HG03097 (cell line): Measurements from ENCODE around the gene SORBS1.

Source experiments
- ATAC-seq: cut with Tn5 transposase; IDR thresholded peaks from one replicate; pipeline ENCODE4 v1.9.1; 2021; ENCODE audit not compliant: unreplicated experiment, low FRiP score

The SORBS1 gene

DNA sequence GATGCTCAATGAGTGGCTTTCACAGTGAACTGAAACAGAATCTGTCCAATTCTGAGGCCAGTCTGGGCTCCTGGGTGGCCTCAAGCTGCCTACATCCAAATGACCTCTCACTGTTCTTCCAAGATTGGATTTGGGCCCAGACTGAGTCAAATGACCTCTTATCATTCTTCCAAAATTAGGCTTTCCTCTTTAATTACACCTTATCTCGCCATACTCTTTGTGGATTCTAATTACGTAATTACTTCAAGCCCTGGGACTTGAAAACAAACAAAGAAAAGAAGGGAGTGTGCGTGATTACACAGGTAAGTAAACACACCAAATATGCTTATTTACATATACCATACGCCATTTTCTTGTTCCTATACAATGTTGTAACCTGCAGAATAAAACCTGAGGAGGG is 18.8 kb downstream of the SORBS1 start:
- no peak for ATAC-seq

DNA sequence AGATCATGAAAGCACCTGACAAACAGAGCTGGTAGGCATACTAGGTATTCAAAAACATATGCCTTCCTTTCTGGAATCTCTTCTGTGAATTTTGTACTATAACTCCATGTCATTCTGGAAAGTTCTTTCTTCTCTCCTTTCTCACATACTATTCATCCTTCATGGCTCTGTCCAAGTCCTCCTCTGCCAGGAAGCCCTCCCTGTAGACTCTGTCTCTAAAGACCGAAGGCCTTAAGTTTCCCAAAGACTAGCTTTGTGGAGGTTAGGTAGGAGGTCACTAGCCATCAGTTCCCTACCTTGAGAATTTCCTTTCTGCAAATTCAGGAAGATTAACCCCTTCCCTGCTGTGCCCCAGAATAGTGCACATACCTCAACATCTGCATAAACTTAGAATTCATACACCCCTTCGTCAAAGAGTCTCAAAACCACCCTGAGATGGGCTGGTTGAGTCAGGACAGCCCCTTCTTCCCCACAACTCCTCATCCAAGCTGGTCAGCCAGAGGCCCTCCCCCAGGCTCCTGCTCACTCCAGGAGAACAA is 20.6 kb downstream of the SORBS1 start:
- ATAC-seq = no peak

DNA sequence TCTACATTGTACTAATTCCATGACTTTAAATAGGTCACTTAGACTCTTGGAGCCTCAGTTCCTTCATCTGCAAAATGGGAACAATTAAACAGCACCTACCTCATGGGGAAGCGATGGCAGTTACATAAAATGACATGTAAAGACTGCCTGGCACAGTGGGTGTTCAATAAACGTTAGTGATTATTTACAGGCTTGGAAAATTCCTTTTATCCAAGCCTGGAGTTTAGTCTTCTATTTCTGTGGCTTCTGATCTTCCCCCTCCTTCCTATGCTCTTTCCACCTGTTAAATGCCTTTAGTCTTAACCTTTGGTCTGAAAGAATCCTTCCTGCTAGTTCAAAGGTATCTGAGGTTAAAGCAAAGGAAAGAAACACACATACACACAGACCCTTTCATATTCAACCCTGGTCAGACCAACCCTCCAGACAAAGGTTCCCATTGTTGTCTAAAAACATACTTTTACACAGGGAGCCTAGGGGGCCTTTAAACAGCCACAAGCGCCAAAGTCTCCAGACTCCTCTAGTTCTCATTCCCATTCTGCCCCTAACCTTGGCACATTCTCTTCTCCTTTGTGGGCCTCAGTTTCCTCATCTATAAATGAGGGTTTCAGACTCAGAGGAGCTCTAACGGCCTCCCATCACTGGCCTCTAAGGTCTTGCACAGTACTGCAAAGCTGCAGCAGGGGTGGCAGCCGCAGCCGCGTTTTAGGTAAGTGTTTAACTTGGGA is 21.4 kb downstream of the SORBS1 start:
- no peak for ATAC-seq

- ATAC-seq = no peak
Observed at GRCh38 chr10:95538412-95538811, 22.8 kb downstream of the SORBS1 start.

DNA sequence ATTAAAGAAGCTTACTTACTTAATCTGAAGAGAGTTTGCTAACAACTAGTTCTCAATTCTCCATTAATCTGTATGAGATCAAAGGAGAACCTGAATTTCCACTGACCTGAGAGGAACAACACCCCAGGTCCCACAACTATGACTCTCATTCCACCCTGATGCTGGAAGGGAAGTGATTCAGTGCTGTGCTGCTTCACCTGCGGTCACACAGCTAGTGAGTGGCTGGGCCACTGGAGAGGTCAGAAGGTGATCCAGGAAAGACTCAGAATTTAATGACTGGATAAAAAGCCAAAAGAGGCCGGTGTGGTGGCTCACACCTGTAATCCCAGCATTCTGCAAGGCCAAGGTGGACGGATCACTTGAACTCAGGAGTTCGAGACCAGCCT is 23.6 kb downstream of the SORBS1 start:
- no peak for ATAC-seq

DNA sequence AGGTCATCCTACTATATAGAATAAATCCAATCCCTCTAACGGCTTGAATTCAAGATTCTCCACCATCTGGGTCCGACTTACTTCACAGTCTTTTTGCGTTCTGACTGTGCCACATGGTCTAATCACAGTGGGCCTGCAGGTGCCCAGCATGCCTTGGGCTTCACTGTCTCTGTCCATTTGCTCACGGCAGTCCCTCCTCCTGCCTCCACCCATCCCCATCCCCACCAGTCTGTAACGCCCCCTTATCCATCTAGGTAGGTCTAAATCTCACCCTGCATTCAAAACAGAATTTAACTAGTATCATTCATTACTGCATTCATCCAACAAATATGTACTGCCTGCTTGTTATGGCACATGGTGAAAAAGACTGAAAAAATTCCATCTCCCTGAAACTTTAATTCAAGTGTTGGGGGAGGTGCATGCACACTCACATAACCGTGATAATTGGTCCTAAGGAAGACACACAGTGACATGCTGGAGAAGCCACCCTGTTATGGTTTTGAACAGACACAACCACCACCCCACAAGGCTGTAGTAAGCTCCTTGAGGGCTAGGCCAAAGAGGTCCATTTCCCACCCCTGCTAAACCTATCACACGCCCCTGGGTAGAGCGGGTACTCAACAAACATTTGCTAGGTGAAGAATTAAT is 24.2 kb downstream of the SORBS1 start:
- no peak for ATAC-seq

GRCh38 chr10:95536017-95536416 is 25.2 kb downstream of the SORBS1 start:
- no peak for ATAC-seq

DNA sequence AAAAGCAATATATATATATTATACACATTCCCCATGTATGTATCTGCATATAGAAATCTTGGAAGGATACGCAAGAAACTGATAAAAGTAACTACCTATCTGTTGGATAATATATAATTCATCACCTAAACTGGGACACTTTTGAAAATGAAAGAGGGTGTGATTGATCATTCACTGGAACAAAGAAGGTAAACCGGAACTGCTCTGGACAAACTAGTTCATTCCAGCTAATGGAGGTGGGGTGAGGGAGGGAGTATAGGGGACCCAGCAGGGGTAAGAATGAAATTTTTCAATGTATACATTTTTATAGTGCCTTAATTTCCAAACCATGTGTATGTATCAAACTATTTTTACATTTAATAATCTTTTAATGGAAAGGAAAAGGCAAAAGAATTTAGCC is 25.6 kb downstream of the SORBS1 start:
- no peak for ATAC-seq

DNA sequence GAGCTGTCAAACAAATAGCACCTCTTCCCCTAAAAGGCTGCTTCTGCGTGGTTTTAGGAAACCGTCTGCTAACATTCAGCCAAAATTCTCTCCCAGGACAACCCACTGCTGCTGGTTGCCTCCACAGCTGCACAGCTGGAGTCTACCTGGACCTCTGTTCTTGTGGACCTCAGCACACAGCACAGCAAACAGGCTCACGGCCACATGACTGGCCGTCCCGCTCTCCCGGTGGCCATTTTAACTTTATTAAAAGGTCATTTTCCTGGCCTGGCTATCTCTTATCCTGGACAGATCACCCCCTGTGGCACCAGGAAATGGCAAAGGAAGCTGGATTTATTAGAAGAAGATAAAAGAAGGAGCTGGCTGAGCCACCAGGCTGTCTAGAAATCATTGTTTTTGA is 27.6 kb downstream of the SORBS1 start:
- no peak for ATAC-seq

DNA sequence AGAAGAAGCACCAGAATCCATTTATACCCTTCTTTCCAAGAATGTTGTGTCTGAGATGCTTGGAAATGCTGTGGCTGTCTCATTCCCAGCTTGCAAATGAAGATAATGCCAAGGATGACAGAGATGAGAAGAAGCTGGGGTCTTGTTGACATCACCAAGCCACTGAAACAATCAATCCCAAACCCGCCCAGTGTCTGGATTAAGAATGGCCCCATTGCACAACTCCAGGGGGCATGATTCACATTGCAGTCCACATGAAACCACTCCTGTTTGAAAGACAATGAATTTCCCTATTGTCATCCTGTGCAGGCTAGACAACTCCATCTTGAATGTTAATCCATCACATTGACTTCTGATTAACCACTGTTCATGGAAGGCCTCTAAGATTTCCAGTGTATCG is 28.6 kb downstream of the SORBS1 start:
- ATAC-seq = no peak

- no peak for ATAC-seq
Observed at GRCh38 chr10:95531994-95532399, 29.2 kb downstream of the SORBS1 start.

DNA sequence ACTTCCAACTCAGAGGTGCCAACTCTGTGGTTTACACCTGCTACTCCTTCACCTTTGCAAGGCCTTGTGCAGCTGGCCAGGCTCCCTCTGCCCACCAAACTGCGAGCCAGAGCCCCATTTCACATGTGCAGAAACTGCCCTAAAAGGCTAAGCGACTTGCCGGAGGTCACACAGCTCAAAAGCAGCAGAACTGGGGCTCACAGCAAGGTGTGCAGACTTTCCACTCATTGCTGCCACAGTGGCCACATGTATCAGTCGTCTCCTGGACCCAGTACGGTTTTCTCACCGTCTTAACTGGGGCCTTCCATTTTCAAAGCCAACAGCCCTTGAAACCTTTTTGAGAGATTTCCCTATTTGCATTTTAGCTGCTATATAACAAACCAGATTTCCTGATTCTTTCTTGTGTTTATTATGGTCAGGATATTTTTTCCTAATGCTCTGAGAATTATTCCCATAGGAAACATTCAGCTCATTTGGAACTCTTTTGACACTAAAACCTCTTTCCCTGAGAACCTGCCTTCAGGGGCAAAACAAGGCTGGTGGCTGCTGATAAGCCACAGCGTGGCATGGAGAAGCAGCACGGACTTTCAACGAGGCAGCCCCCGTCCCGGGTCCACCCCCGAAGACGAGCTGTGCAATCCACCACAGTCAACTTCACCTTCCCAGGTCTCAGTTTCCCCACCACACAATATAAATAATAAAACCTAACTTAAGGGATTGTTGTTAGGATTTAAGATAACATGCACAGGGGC is 29.9 kb downstream of the SORBS1 start:
- ATAC-seq = no peak

GRCh38 chr10:95530561-95530960 is 30.6 kb downstream of the SORBS1 start:
- ATAC-seq = no peak

DNA sequence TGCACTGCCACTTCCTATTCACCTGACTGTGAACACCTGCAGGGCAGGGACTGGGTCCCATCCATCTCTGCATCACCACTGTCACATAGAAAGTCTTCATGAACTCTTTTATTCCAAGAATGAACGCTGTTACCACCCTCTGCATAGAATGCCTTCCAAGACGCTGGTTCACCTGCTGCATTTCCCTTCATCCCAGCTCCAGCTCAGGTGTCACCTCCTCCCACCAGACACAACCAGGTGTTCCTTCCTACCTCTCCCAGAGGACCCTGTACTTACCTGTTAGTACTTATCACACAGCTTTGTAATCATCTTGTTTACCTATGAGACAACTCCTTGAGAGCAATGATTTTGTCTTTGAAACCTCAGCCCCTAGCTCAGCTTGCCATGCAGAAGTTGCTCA is 31.1 kb downstream of the SORBS1 start:
- no peak for ATAC-seq

DNA sequence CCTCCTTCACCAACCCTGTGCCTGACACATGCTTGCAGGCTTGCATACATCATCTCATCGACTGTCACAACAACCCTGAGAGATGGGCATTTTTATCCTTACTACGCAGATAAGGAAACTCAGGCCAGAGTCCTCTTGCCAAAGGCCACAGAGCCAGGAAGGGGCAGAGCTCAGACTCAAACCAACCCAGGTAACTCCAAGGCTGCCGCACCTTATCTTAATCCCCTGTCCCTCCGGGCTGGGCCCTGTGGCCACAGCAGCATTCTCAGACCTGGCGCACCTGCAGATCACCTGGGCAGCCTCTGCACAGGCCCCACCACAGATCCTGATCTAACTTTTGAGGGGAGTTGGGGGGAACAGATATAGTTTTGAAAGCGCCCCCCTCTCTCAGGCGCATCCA is 35.1 kb downstream of the SORBS1 start:
- no peak for ATAC-seq

GRCh38 chr10:95525033-95525418 is 36.1 kb downstream of the SORBS1 start:
- ATAC-seq = no peak

- ATAC-seq = no peak
Observed at GRCh38 chr10:95524358-95525032, 36.7 kb downstream of the SORBS1 start.

- ATAC-seq = no peak
Observed at GRCh38 chr10:95522117-95522516, 39.1 kb downstream of the SORBS1 start.

GRCh38 chr10:95520617-95521016 is 40.6 kb downstream of the SORBS1 start:
- no peak for ATAC-seq

DNA sequence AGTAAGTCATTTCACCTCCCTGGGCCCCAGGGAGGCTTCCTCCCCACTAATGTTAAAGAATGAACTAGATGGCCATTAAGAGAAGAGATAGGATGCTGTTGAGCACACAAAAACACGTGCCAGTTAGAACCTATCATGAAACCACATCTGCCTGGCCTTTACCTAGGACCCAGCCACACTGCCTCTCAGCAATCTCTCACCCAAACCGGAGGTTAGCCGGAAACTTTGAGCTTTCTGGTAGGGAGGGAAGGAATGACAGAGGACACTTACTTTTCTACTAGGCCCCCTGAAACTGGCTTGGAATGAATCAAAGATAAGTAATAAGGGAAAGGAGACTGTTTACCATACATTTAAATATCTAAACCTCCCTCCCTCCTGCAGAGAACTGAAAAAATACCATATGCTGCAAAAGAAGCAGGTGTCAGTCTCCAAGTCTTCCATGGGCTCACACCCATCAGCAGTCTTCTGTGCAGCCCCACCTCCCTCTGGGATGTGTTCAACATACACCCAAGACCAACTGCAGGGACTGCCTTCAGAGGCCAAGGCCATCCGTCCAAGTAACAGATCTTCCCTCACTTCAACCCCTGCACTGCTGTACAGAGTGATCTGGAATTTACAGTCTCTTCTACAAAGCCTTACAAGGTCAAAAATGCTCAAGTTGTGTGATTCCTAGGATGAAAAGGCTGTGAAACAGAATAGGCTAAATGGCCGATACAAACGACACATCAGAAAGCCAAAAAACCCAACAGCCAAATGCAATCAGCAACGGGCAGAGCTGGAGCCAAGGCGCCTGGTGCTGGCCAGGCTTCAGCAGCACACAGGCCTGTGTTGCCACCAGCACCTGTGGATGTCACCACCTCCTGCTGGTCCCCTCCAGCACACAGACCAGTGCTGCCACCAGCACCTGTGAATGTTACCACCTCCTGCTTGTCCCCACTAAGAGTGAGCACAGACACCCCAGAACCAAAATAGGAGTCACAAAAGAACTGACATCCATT is 42.4 kb downstream of the SORBS1 start:
- ATAC-seq = no peak
